ENCODE results near the gene PHEX. TPM values are rescaled to one million over a fixed set of nuclear protein-coding genes. Genes with fewer than 3 reads are reported as not detected.

PHEX gene
- total RNA-seq, 4 donors from 2014 or later, result under 0.01 to 0.34 TPM; not detected in 2

DNA sequence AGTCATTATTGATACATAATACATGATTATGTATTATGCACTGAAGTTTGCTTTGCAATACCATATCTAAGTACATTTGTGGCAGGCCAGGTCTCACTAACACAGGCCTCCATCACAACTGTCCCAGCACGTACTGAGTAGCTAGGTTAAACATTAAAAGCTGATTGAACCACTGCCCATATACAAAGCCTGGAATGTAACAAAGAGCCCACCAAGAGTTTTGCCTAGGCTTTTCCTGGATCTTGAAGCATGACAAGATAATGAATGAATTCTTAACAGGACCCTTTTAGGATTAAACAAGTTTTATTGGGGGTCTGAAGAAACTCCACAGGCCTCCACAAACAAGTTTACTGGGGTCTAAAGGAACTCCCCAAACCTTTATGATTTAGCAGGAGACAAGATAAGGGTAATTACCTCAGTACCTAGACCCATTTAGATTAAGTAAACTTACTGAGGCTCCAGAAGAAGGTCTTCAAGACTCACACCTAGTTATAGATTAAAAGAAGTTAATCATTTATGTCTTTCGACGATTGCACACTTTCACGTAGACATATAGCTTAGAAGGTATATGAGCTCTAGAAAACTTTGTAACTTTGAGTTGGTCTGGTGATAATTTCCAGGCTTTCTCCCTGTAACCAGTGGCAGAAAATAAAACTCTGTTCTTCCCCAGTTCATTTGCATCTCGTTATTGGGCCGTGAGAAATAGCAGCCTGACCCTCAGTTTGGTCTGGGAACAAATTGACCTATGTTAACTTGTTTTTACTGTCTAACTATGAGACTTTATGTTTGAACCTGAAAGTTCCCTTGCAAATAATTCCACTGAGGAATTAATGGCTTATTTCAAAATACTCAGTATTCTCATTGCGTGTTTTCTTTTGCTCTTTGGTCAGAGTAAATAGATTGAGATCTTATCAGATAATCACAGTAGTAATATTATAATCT is 84.8 kb downstream of the PHEX start:
- TF ChIP-seq, protein P1, sequence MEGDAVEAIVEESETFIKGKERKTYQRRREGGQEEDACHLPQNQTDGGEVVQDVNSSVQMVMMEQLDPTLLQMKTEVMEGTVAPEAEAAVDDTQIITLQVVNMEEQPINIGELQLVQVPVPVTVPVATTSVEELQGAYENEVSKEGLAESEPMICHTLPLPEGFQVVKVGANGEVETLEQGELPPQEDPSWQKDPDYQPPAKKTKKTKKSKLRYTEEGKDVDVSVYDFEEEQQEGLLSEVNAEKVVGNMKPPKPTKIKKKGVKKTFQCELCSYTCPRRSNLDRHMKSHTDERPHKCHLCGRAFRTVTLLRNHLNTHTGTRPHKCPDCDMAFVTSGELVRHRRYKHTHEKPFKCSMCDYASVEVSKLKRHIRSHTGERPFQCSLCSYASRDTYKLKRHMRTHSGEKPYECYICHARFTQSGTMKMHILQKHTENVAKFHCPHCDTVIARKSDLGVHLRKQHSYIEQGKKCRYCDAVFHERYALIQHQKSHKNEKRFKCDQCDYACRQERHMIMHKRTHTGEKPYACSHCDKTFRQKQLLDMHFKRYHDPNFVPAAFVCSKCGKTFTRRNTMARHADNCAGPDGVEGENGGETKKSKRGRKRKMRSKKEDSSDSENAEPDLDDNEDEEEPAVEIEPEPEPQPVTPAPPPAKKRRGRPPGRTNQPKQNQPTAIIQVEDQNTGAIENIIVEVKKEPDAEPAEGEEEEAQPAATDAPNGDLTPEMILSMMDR (IDR thresholded peaks at IDR 0.05; ENCODE audit: low read depth), result no peak

DNA sequence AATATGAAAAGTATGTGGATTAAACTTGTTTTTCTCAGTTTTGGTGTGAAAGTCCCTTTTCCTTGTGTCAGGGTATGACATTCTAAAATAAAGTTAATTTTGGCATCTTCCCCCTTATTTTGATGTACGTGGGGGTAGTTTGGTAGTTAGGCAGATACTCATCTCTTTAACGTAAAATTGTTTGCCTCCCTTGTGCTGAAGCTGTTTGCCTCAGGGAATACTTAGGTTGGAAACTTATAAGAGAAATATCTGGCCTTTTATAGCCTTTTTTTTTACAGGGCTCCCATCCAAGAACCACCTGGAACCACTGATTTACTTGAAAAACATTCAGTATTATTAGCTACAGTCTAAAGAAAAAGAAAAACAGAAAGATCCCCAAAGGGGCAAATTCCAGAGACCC is 85.5 kb downstream of the PHEX start:
- TF ChIP-seq, protein P1 (IDR thresholded peaks at IDR 0.05; ENCODE audit: low read depth), result no peak

DNA sequence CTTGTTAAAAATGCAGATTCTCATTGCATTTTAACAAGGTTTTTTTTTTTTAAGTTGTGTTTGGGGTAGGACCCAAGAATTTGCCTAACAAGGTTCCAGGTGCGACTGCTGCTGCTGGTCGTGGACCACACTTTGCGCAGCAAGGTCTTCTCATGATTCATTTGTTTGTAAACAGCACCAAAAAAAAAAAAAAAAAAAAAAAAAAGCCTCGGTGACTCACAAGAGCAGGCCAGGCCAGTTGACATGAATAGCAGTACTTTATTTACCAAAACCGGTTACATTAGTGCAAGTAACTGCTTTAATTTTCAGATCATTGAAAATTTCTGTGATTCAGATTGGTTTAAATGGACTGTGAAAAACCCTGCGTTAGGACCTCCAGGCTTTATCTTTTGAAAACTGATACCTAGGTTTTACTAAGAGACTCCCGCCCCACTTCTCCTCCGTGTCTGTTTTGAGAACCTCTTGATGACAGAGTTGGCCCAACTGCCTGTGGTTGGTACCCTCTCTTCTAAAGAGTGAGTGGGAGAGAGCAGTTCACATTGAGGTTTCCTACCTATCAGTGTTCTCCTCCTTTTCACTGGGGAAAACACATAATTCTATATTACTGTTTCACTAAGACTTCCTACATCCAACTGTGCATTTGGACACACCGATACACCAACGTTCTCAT is 86.2 kb downstream of the PHEX start:
- TF ChIP-seq, protein P1 (IDR thresholded peaks at IDR 0.05; ENCODE audit: low read depth), result no peak

DNA sequence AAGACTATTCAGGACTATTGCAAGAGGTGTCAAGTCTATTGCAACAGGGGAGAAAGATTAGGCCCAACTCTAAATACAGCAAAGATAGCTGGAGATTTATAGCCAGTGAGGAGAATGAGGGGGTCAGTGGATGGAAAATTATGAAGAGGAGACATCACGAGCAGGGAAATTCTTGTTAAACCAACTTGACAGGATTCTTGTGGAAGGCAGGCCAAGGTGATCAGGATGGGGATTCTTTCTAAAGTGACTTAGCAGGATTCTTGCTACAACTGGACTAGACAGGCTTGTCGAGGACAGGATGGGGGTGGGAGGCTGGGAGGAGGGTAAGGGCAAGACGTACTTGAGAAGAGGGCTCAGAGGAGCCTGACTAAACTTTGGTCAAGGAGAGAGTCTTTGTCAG is 89.0 kb downstream of the PHEX start:
- TF ChIP-seq, protein P1 (IDR thresholded peaks at IDR 0.05; ENCODE audit: low read depth), result no peak

DNA sequence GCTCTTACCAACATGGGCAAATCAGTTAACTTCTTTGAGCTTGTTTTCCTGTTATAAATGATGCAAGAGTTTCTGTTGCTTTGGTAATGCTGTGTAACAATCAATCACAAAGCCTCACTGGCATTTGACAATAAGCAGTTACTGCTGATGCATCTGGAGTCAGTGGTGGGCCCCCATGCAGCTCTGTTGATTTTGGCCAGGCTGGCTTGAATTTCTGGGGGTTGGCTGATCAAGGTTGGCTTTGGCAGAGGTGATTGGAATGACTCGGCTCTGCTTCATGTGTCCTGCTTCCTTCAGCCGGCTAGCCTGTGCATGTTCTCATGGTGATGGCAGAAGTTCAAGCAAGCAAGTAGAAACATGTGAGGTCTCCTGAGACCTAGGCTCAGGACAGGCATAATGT is 90.4 kb downstream of the PHEX start:
- TF ChIP-seq, protein P1 (IDR thresholded peaks at IDR 0.05; ENCODE audit: low read depth), result no peak

DNA sequence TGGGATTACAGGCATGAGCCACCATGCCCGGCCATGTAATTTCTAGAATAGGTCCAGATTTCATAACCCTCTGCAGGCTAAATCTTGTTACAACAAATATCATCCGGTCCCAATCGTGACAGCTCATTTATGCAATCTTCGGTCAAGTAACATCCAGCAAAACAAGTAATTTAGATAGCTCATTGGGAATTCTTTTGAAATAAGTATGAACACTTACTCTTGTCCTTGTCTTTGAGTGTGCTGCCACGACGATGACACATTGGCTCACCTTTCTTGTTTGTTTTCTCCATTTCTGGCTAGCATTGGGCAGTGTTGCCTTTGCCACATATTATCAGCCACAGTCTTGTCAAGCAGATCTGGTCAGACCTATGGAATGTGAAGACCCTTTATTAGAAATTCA is 92.0 kb downstream of the PHEX start:
- TF ChIP-seq, protein P1 (IDR thresholded peaks at IDR 0.05; ENCODE audit: low read depth), result no peak

DNA sequence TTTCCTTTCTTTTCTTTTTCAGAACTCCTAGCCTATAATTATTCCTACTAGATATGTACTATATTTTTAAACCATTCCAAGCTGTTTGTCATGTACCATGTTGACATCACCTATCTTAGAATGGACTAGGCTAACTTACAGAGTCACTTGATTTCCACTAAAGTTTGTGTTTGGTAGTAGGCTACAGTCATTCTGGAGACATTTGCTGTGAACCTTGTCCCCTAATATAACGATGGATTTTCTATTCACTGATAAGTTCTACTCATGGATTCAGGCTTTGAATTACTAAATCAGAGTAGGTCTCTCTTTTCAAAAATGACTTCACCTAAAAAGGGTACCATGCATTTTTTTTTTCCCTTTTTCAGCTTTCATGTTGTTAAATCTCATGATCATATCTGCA is 93.4 kb downstream of the PHEX start:
- TF ChIP-seq, protein P1 (IDR thresholded peaks at IDR 0.05; ENCODE audit: low read depth), result no peak
